GM19025 (cell line): ENCODE measurements around the gene GLYATL1B.
A peak's percentile ranks its signal among the peaks of the same experiment; 100 is the strongest.

Experiments used
- ATAC-seq: cut with Tn5 transposase; IDR thresholded peaks from one replicate; pipeline ENCODE4 v1.9.1; 2021; ENCODE audit warnings: mild to moderate bottlenecking, low read depth, moderate library complexity; ENCODE audit not compliant: unreplicated experiment

The GLYATL1B gene

DNA sequence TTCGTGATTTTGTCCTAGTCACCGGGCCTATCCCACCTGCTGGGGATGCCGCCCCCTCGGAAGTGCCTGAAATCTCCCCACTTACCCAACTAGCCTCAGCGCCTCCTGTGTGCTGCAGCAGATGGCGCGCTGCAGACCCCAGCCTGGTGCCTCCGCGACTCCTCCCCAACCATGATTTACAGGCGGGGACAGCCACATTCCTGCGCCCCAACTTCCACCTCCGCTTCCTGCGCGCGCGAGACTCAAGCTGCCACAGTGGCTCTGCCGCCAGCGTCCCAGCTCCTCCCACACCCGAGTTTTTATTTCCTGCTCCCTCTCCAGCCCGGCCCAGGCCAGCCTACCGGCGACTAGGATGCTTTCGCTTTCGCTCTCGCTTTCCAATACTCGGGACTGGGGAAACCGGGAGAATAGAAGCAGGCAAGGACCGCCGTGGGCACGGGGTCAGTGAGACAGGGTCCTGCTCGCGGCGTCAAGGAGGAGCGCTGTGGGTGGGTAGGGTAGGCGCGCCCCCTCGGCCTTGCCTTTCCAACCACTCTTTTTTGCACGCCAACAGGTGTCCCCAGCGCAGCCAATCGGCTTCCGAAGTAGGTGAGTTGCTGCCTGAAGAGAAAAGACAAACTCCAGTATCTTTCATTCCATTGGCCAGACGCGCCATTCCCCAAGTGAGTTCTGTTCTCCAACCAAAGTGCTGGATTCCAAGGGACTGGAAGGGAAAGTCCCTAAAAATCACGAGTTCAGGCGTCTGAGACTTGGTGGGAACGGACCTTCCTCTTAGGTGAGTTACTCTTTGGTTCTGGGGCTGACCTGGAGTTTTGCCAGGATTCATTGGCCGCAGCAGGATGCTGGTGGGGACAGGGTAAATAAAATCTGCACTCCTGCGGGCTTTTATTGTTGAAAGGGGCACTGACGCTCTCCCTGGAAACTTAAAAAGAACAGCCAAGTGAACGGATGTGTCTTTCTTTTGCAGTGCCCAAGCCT lies 56.7 kb downstream of the GLYATL1B start, which contains the start of gene FAM111A:
Gene FAM111A (plus strand): TSS at position 327 of the 978 bp plus-strand sequence. CDS start 6,017 bp downstream, outside the sequence.
- ATAC-seq: peak; percentile 75

DNA sequence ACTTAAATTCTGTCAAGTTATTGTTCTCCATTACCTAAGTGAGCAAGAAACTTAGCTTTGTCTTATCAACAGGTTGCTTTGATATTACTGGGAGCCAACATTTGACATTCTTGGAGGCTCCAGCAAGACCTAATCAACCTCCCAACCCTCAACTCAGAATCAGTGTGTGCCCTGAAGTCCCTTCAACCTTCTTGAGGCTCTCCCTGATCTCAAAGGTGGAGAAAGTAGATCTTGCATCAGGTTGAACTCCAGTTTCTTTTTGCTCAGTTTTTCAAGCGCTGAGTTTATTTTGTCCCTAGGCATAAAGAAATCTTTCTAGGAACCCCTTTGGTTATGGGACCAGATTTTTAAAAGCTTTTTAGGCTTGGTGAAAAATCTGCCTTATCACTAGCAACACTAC lies 58.0 kb downstream of the GLYATL1B start:
- ATAC-seq: no peak
